Measurements from ENCODE around the gene ARHGAP5. TPM values are rescaled to one million over a fixed set of nuclear protein-coding genes. Genes with fewer than 3 reads are reported as not detected.
"Not testable (repeated sequence)": the region's sequence is repeated elsewhere in the genome, so short reads cannot be mapped to it uniquely, and the experiment has no call there.

ARHGAP5 gene
- total and polyA plus RNA-seq, 9 of the 15 experiments (the other 6 are each of a cell fraction or from before 2014, with no cell fraction given) = 3.1 to 21.8 (median 12.1) TPM

- H3K27me3 ChIP-seq (ENCODE audit: control insufficient read depth in 2 of 2, insufficient read depth in 2 of 2, low read length in 2 of 2); H3K9me1 ChIP-seq (ENCODE audit: control insufficient read depth, insufficient read depth, low read length); intact Hi-C loops (cut with micrococcal nuclease); H3K27ac ChIP-seq (ENCODE audit: extremely low read depth, low read depth, low read length); H3K9me3 ChIP-seq (replicated peaks; ENCODE audit: control insufficient read depth, insufficient read depth, low read depth, low read length); H3K4me3 ChIP-seq; H2AFZ ChIP-seq (ENCODE audit: low read depth, low read length); H3K79me2 ChIP-seq (ENCODE audit: control insufficient read depth, insufficient read depth, low read length); ATAC-seq; H3K4me1 ChIP-seq (replicated peaks in 1 of 2; ENCODE audit: control insufficient read depth in 2 of 2, insufficient read depth in 2 of 2, low read length in 2 of 2); H3K9ac ChIP-seq (ENCODE audit: insufficient read depth in 1 of 2, low read depth in 2 of 2, low read length in 2 of 2); CTCF ChIA-PET (ENCODE audit: low intra/inter-chr PET ratio); H4K20me1 ChIP-seq (replicated peaks; ENCODE audit: control insufficient read depth, insufficient read depth, low read length); FAIRE-seq; POLR2A ChIA-PET; H3K4me2 ChIP-seq (ENCODE audit: insufficient read depth, low read length); BruUV-seq (replicated peaks); DNase-seq (ENCODE audit: extremely low read depth in 1 of 4, low spot score in 3 of 4); H3K36me3 ChIP-seq (ENCODE audit: control insufficient read depth, insufficient read depth, low read length); in situ Hi-C loops (cut with MboI): not testable (repeated sequence)
- 100% methylated on average over 1 of the region's 5 CpGs for WGBS (ENCODE audit: insufficient coverage, low coverage, missing lambda C conversion rate)
These were observed 54.6 kb downstream of the ARHGAP5 start for GRCh38 chr14:32131689-32132088.

- H3K4me1 ChIP-seq (replicated peaks in 1 of 2; ENCODE audit: control insufficient read depth in 2 of 2, insufficient read depth in 2 of 2, low read length in 2 of 2) = no peaks in the 10 kb centered on the region
- POLR2A ChIA-PET = no interaction called here
- intact Hi-C loops (cut with micrococcal nuclease) = no loop called here
- no peak for DNase-seq (ENCODE audit: extremely low read depth in 1 of 4, low spot score in 3 of 4)
- no peak overlapping the region for H3K27ac ChIP-seq (ENCODE audit: extremely low read depth, low read depth, low read length)
- WGBS (ENCODE audit: insufficient coverage, low coverage, missing lambda C conversion rate) = 33% methylated on average over 3 of the region's 3 CpGs
- FAIRE-seq = no peak
- H2AFZ ChIP-seq (ENCODE audit: low read depth, low read length) = no peak overlapping the region
- CTCF ChIA-PET (ENCODE audit: low intra/inter-chr PET ratio) = no interaction called here
- no peaks in the 10 kb centered on the region; the same call in 2 of the 3 replicates for H3K36me3 ChIP-seq (ENCODE audit: control insufficient read depth, insufficient read depth, low read length)
- no peak overlapping the region for H3K4me3 ChIP-seq
- no peak overlapping the region for H3K4me2 ChIP-seq (ENCODE audit: insufficient read depth, low read length)
- no TSS peak for BruUV-seq (replicated peaks)
- H3K9me3 ChIP-seq (replicated peaks; ENCODE audit: control insufficient read depth, insufficient read depth, low read depth, low read length) = no peaks in the 10 kb centered on the region
- ATAC-seq = no peak
- in situ Hi-C loops (cut with MboI) = no loop called here
- no peaks in the 10 kb centered on the region for H3K27me3 ChIP-seq (ENCODE audit: control insufficient read depth in 2 of 2, insufficient read depth in 2 of 2, low read length in 2 of 2)
- no peaks in the 10 kb centered on the region for H3K9me1 ChIP-seq (ENCODE audit: control insufficient read depth, insufficient read depth, low read length)
- no peaks in the 10 kb centered on the region for H4K20me1 ChIP-seq (replicated peaks; ENCODE audit: control insufficient read depth, insufficient read depth, low read length)
- TF ChIP-seq, protein P1, sequence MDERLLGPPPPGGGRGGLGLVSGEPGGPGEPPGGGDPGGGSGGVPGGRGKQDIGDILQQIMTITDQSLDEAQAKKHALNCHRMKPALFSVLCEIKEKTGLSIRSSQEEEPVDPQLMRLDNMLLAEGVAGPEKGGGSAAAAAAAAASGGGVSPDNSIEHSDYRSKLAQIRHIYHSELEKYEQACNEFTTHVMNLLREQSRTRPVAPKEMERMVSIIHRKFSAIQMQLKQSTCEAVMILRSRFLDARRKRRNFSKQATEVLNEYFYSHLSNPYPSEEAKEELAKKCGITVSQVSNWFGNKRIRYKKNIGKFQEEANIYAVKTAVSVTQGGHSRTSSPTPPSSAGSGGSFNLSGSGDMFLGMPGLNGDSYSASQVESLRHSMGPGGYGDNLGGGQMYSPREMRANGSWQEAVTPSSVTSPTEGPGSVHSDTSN (CRISPR knock-in tag; IDR thresholded peaks at IDR 0.05; ENCODE audit: low read depth) = no peak
- TF ChIP-seq, protein P1 (tag; conservative IDR thresholded peaks at IDR 0.05; ENCODE audit: low read depth) = peak; percentile 38; the same call in 1 of the 2 replicates
- TF ChIP-seq MEIS2 (IDR thresholded peaks at IDR 0.05; ENCODE audit: partially characterized antibody) = peak; percentile 46
- TF ChIP-seq ETV6 (IDR thresholded peaks at IDR 0.05; ENCODE audit: borderline replicate concordance in 1 of 2, low read depth in 2 of 2, low read length in 1 of 2) = no peak
- TF ChIP-seq ETV6 (CRISPR knock-in tag; IDR thresholded peaks at IDR 0.05; ENCODE audit: borderline replicate concordance) = no peak
- peaks cover 8% of the 10 kb centered on the region; the same call in 1 of the 3 replicates for H3K79me2 ChIP-seq (ENCODE audit: control insufficient read depth, insufficient read depth, low read length)
- no peak overlapping the region for H3K9ac ChIP-seq (ENCODE audit: insufficient read depth in 1 of 2, low read depth in 2 of 2, low read length in 2 of 2)
These were observed 57.5 kb downstream of the ARHGAP5 start for GRCh38 chr14:32134448-32135097.

Data from K562 (cell line).